NCI-H1092 (cell line): ENCODE measurements around the gene OR4F3.
"Not testable (repeated sequence)": the region's sequence is repeated elsewhere in the genome, so short reads cannot be mapped to it uniquely, and the experiment has no call there.

Experiments
- DNase-seq: peaks from one replicate; lab custom pipeline; 2025; lab: John Stamatoyannopoulos, UW

OR4F3 gene

GRCh38 chr5:181366968-181367367 is at the start of gene OR4F3:
Gene OR4F3, plus strand, starts transcription at chr5:181367268.
- DNase-seq: not testable (repeated sequence)
